Measurements from ENCODE around the gene CREM. TPM values are rescaled to one million over a fixed set of nuclear protein-coding genes. Genes with fewer than 3 reads are reported as not detected.
A peak's percentile ranks its signal among the peaks of the same experiment; 100 is the strongest.

The CREM gene
- total and polyA plus RNA-seq, 2 of the 4 experiments (the other 2 are of a cell fraction): 33.2 to 40.5 TPM

GRCh38 chr10:35079763-35080162 is 46.9 kb upstream of the CREM start:
- DNase-seq: peak; percentile 89
- Histone ChIP-seq H3K56ac (ENCODE audit: extremely low read depth, insufficient read depth, low read length) (no peak overlapping the region), H2AFZ (replicated peaks; ENCODE audit: low read length, poor library complexity) (no peak overlapping the region), H3K4ac (ENCODE audit: low read depth, low read length) (no peak overlapping the region), H2BK5ac (ENCODE audit: low read depth, low read length, poor library complexity, severe bottlenecking) (no peak overlapping the region), H2AK5ac (ENCODE audit: low read depth, low read length) (no peak overlapping the region), H4K20me1 (ENCODE audit: insufficient read depth, low read length) (peaks cover 40% of the 10 kb centered on the region; the same call in 1 of the 2 replicates), H3K14ac (replicated peaks; ENCODE audit: low read depth, low read length) (no peak overlapping the region), H3K9me3 (ENCODE audit: control insufficient read depth, insufficient read depth, low read length) (no peaks in the 10 kb centered on the region), H4K91ac (ENCODE audit: insufficient read depth, low read depth, low read length) (peak overlapping the region; percentile 1; the same call in 1 of the 2 replicates), H3K27ac (ENCODE audit: insufficient read depth, low read length) (no peak overlapping the region), H3K27me3 (ENCODE audit: control insufficient read depth, insufficient read depth, low read length) (no peaks in the 10 kb centered on the region), H3K36me3 (ENCODE audit: control insufficient read depth, insufficient read depth, low read length) (no peaks in the 10 kb centered on the region), H2BK15ac (ENCODE audit: low read depth, low read length) (no peak overlapping the region), H3K9ac (ENCODE audit: low read depth, low read length) (no peak overlapping the region), H2BK120ac (ENCODE audit: low read depth, low read length) (no peak overlapping the region), H3K4me3 (ENCODE audit: insufficient read depth, low read depth, low read length) (no peak overlapping the region), H3K9me1 (ENCODE audit: insufficient read depth, low read length) (peaks cover 6% of the 10 kb centered on the region), H2BK20ac (ENCODE audit: low read depth, low read length) (no peak overlapping the region), H2AK9ac (replicated peaks; ENCODE audit: low read depth, low read length, poor library complexity) (no peak overlapping the region), H3K4me1 (ENCODE audit: control insufficient read depth, insufficient read depth, low read length) (peaks cover 7% of the 10 kb centered on the region), H3K4me2 (ENCODE audit: low read depth, low read length) (no peak overlapping the region), H4K8ac (ENCODE audit: low read depth in 2 of 2, low read length in 2 of 2) (no peak overlapping the region), H4K5ac (ENCODE audit: low read depth, low read length) (no peak overlapping the region), H3K23ac (ENCODE audit: low read depth, low read length) (no peak overlapping the region), H3K79me1 (ENCODE audit: low read depth in 1 of 2, low read length in 2 of 2) (peaks cover 22 to 66% of the 10 kb centered on the region in 2 experiments), H3K18ac (ENCODE audit: low read depth, low read length) (no peak overlapping the region)
- ChIA-PET POLR2A (ENCODE audit: unreplicated experiment) (no interaction called here), CTCF (interaction anchor here (0.6 kb wide), 1 partner anchor 18 kb away, joined by 4 read pairs; no protein-coding TSS in a partner anchor)
- in situ Hi-C loops (cut with MboI; ENCODE audit: low sequenced_read_pairs) (no loop called here), dilution Hi-C loops (cut with HindIII; ENCODE audit: low sequenced_read_pairs, unreplicated experiment) (no loop called here), intact Hi-C loops (cut with micrococcal nuclease) (no loop called here)
- WGBS, 2 experiments (ENCODE audit: extremely low coverage in 2 of 2, insufficient read length in 1 of 2): no CpG with 5 or more reads among the region's 3 CpGs
- no TSS peak for BruUV-seq (replicated peaks)
- peak; percentile 92 for ATAC-seq (ENCODE audit: low read depth)
- TF ChIP-seq RAD21 (IDR thresholded peaks at IDR 0.05; ENCODE audit: low read length): no peak
- TF ChIP-seq MXI1 (IDR thresholded peaks at IDR 0.05; ENCODE audit: borderline replicate concordance, low read depth, low read length): no peak
- TF ChIP-seq CTCF (conservative IDR thresholded peaks at IDR 0.05; ENCODE audit: low read depth, low read length): no peak
- TF ChIP-seq MAZ (IDR thresholded peaks at IDR 0.05; ENCODE audit: borderline replicate concordance, low read depth, low read length): no peak
- TF ChIP-seq ELK1 (IDR thresholded peaks at IDR 0.05; ENCODE audit: borderline replicate concordance, low read depth, low read length): no peak
- no peak for TF ChIP-seq POLR2A (IDR thresholded peaks at IDR 0.05; ENCODE audit: low read depth, low read length)
- TF ChIP-seq USF2 (IDR thresholded peaks at IDR 0.05; ENCODE audit: low read depth, low read length): no peak
- peak; percentile 18 for TF ChIP-seq RCOR1 (IDR thresholded peaks at IDR 0.05; ENCODE audit: insufficient replicate concordance, low read length)
- 0 out of 2 replicates have a peak, but pooled peaks have one; percentile 16 for TF ChIP-seq BHLHE40 (IDR thresholded peaks at IDR 0.05; ENCODE audit: low read depth, low read length)
- TF ChIP-seq SMC3 (IDR thresholded peaks at IDR 0.05; ENCODE audit: low read depth, low read length): no peak
- TF ChIP-seq FOS (IDR thresholded peaks at IDR 0.05; ENCODE audit: low read depth, low read length): peak; percentile 78
- peak; percentile 95 for TF ChIP-seq CEBPB (IDR thresholded peaks at IDR 0.05; ENCODE audit: low read depth, low read length)
- TF ChIP-seq CHD1 (IDR thresholded peaks at IDR 0.05; ENCODE audit: low read depth, low read length): no peak
- no peak for TF ChIP-seq NFE2L2 (IDR thresholded peaks at IDR 0.05; ENCODE audit: low read depth, low read length)
- TF ChIP-seq MAFK (IDR thresholded peaks at IDR 0.05; ENCODE audit: low read depth, low read length): no peak

All from IMR-90 (cell line).